ENCODE measurements around the gene NRBF2.

DNA sequence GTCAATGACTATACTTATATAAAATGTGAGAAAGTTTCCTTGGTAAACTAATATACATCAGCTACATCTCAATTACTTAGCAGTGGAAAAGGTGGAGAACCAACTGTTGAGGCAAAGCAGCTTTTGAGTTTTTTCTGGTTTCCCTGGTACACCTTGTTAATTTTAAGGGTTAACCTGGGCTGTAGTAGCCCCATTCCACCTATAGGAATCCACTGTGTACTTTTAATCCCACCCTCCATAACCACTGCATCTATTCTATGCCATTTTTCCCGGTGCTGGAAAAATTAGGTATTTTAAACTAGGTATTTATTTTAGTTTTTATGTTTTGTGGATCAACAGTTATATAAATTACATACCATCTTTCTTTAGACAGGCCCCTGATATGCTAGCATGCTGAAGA, 42.4 kb downstream of the NRBF2 start:
- TF ChIP-seq, protein P1, sequence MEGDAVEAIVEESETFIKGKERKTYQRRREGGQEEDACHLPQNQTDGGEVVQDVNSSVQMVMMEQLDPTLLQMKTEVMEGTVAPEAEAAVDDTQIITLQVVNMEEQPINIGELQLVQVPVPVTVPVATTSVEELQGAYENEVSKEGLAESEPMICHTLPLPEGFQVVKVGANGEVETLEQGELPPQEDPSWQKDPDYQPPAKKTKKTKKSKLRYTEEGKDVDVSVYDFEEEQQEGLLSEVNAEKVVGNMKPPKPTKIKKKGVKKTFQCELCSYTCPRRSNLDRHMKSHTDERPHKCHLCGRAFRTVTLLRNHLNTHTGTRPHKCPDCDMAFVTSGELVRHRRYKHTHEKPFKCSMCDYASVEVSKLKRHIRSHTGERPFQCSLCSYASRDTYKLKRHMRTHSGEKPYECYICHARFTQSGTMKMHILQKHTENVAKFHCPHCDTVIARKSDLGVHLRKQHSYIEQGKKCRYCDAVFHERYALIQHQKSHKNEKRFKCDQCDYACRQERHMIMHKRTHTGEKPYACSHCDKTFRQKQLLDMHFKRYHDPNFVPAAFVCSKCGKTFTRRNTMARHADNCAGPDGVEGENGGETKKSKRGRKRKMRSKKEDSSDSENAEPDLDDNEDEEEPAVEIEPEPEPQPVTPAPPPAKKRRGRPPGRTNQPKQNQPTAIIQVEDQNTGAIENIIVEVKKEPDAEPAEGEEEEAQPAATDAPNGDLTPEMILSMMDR (IDR thresholded peaks at IDR 0.05; ENCODE audit: low read depth, low read length, missing input control): no peak
- no peak for TF ChIP-seq NR2F2 (IDR thresholded peaks at IDR 0.05)
- TF ChIP-seq RAD21 (IDR thresholded peaks at IDR 0.05): no peak
- TF ChIP-seq, protein P2, sequence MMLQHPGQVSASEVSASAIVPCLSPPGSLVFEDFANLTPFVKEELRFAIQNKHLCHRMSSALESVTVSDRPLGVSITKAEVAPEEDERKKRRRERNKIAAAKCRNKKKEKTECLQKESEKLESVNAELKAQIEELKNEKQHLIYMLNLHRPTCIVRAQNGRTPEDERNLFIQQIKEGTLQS (IDR thresholded peaks at IDR 0.05): no peak
- TF ChIP-seq YY1 (IDR thresholded peaks at IDR 0.05): no peak
- TF ChIP-seq, protein P3, sequence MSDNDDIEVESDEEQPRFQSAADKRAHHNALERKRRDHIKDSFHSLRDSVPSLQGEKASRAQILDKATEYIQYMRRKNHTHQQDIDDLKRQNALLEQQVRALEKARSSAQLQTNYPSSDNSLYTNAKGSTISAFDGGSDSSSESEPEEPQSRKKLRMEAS (IDR thresholded peaks at IDR 0.05): no peak
- no peak for TF ChIP-seq SP1 (IDR thresholded peaks at IDR 0.05)

Data from liver (tissue), 3 donors.